Colonic mucosa (tissue), 4 donors: Measurements from ENCODE around the gene ANKRD11. TPM values are rescaled to one million over a fixed set of nuclear protein-coding genes. Genes with fewer than 3 reads are reported as not detected.

Experiments used
- DNase-seq: peaks from one replicate; pipeline ENCODE4 v3.0.0-alpha.2; 2020
- H3K27ac ChIP-seq: fragments of 200-600 bp; one replicate; pipeline ENCODE4 v1.8.0; 2021
- H3K27me3 ChIP-seq: fragments of 200-600 bp; one replicate; pipeline ENCODE4 v1.8.0; 2021
- H3K36me3 ChIP-seq: fragments of 200-600 bp; one replicate; pipeline ENCODE4 v1.8.0; 2021
- H3K4me1 ChIP-seq: fragments of 200-600 bp; one replicate; pipeline ENCODE4 v1.8.0; 2021; ENCODE audit warnings: mild to moderate bottlenecking
- H3K4me3 ChIP-seq: fragments of 200-600 bp; one replicate; pipeline ENCODE4 v1.8.0; 2021
- H3K9ac ChIP-seq, 2 donors: one replicate each; pipeline ENCODE4 v1.7.0; 2013; ENCODE audit warnings: control low read depth in 2 of 2, low read depth in 2 of 2, low read length in 2 of 2
- H3K9me3 ChIP-seq: fragments of 200-600 bp; one replicate; pipeline ENCODE4 v1.8.0; 2021
- intact Hi-C: fragments of 100-400 bp; cut with DNase I; formaldehyde crosslinking; loops from one replicate; pipeline ENCODE4 v1.14.1; 2022
- total RNA-seq, 2 donors: library from RNA; stranded (reverse); fragmentation: NEBNext Ultra II Directional in 1 of 2; extraction: Animal tissue kit (Norgen Biotek cat#: 25700) in 1 of 2; gene quantifications; one replicate each; pipeline ENCODE4 v1.2.1, GENCODE V29; 2021
- TF ChIP-seq, protein P1 (sequence below): fragments of 200-600 bp; IDR thresholded peaks from one replicate; pipeline ENCODE4 v1.8.0; 2022; ENCODE audit warnings: antibody characterized with exemption, mild to moderate bottlenecking
- donor health status: healthy.
- donor health status: DM: no; HTN: no; CAD: no.
- donor health status: DM: no; HTN: no; CAD: no.

The ANKRD11 gene
- total RNA-seq, 2 donors from 2014 or later = 69.4 to 129 TPM

DNA sequence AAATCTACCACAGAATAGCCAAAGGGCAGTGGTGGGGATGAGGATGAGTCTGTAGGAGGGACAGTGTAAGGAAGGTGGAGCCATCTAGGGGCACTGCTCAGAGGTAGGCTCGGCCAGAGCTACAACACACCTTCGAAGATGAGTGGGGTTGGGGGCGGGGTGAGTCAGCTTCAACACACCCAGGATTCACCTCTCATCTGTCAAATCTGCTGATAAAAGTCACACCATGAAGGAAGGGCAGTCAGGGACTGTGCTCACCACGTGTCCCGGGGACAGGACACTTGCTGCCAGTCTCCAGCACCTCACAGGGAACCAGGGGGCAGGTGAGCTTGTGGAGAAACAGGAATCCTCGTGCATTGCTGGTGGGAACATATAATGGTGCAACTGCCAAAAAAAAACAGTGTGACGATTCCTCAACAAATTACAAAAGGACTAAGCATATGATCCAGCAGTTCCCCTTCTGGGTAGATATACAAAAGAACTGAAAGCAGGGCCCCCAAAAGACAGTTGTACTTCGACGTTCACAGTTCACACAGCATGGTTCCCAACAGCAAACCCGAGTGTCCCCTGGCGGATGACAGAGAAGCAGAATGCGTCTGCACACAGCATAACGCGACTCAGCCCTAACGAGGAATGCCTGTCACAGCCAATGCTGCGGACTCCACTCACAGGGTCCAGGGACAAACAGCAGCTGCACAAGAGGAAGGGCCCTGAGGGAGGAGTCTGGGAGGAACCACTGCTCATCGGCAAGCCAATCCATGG is 133.1 kb downstream of the ANKRD11 start:
- Histone ChIP-seq H3K36me3 (no peaks in the 10 kb centered on the region), H3K27ac (no peak overlapping the region), H3K27me3 (no peaks in the 10 kb centered on the region), H3K9me3 (no peaks in the 10 kb centered on the region), H3K4me3 (no peak overlapping the region), H3K9ac (peak overlapping the region in 1 of 2 donors; percentile 14), H3K4me1 (peaks cover 38% of the 10 kb centered on the region)
- TF ChIP-seq, protein P1, sequence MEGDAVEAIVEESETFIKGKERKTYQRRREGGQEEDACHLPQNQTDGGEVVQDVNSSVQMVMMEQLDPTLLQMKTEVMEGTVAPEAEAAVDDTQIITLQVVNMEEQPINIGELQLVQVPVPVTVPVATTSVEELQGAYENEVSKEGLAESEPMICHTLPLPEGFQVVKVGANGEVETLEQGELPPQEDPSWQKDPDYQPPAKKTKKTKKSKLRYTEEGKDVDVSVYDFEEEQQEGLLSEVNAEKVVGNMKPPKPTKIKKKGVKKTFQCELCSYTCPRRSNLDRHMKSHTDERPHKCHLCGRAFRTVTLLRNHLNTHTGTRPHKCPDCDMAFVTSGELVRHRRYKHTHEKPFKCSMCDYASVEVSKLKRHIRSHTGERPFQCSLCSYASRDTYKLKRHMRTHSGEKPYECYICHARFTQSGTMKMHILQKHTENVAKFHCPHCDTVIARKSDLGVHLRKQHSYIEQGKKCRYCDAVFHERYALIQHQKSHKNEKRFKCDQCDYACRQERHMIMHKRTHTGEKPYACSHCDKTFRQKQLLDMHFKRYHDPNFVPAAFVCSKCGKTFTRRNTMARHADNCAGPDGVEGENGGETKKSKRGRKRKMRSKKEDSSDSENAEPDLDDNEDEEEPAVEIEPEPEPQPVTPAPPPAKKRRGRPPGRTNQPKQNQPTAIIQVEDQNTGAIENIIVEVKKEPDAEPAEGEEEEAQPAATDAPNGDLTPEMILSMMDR = no peak
- DNase-seq = no peak
- intact Hi-C loops = no loop called here

DNA sequence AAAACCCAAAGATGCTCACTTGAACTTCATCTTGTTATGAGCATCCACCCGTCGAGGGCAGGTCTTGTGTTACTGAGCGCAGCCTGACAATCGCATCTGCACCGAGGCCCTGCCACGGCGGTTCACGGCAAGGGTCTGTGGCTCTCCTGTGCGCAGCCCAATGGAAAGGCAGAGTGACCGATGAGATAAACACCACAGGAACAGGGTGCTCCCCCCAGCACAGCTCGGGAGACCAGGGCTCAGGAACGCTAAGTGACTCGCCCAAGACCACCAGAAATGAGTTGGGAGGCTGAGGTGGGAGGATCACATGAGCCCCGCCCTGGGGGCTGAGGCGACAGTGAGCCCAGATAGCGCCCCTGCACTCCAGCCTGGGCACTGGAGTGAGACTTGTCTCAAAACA is 134.7 kb downstream of the ANKRD11 start:
- no peaks in the 10 kb centered on the region for H3K9me3 ChIP-seq
- no peak overlapping the region for H3K9ac ChIP-seq
- H3K27ac ChIP-seq = no peak overlapping the region
- H3K4me1 ChIP-seq = peaks cover 35% of the 10 kb centered on the region
- no peaks in the 10 kb centered on the region for H3K27me3 ChIP-seq
- DNase-seq = no peak
- H3K4me3 ChIP-seq = no peak overlapping the region
- H3K36me3 ChIP-seq = no peaks in the 10 kb centered on the region
- intact Hi-C loops = no loop called here
- TF ChIP-seq, protein P1 = no peak

DNA sequence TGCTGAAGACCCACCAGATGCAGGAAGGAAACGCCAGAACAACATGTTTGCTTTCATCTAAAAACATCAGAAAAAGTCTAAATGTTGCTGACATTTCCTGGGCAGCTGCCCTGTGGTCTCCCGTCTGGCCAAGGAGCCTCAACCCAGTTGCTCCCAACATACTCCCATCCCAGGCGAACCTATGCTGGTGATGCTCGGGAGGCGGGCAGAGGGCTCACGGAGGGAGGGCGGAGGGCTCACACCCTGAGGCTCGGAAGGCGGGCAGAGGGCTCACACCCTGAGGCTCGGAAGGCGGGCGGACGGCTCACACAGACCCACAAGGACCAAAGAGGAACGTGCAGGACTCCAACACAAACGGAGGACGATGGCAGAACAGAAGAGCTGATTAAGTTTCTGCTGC is 135.4 kb downstream of the ANKRD11 start:
- TF ChIP-seq, protein P1 = no peak
- DNase-seq = no peak
- intact Hi-C loops = no loop called here
- no peaks in the 10 kb centered on the region for H3K9me3 ChIP-seq
- H3K27me3 ChIP-seq = no peaks in the 10 kb centered on the region
- no peak overlapping the region for H3K27ac ChIP-seq
- no peak overlapping the region for H3K4me3 ChIP-seq
- H3K9ac ChIP-seq = peak overlapping the region in 1 of 2 donors; percentile 54
- H3K4me1 ChIP-seq = peaks cover 35% of the 10 kb centered on the region
- no peaks in the 10 kb centered on the region for H3K36me3 ChIP-seq

DNA sequence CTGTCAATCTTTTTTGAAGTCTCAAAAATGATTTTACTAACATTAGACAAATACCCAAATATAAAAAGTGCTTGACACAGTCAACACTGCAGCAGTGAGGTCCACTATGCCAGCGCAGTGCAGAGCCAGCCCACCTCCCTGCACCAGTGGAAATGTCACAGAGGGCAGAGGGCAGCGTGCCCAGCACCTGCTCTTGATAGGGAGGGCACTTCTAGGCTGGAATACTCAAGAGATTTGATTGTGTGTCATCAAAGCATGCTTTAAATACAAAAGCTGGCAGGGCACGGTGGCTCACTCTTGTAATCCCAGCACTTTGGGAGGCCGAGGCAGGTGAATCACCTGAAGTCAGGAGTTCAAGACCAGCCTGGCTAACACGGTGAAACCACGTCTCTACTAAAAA is 136.0 kb downstream of the ANKRD11 start:
- H3K36me3 ChIP-seq = no peaks in the 10 kb centered on the region
- DNase-seq = no peak
- intact Hi-C loops = no loop called here

DNA sequence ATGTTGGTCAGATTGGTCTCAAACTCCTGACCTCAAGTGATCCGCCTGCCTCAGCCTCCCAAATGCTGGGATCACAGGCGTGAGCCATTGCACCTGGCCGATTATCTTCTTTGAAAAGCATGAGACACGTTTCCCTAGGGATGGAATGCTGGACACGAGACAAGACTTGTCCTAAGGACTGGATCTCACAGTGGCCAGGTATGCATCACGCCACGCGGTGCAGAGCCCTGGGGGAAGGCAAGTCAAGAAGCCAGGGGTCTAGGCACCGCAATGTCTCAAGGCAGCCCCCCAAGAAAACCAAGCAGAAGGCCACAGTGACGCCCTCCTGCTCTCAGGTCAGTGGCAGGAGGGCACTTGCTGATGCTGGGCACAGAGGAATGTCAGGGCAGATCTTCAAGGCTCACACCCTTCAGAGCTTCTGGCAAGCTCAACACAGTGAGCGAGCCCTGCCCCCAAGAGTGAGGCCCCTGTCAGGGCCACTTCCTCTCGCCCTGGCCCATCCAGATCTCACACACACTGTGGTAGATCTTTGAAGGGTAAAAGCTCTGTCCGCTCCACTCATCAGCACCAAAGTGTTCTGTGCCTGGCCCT is 138.2 kb downstream of the ANKRD11 start:
- no peaks in the 10 kb centered on the region for H3K9me3 ChIP-seq
- no peak overlapping the region for H3K9ac ChIP-seq

More for the DNA sequence above, 136.0 kb downstream of the ANKRD11 start:
- Histone ChIP-seq H3K4me1 (peaks cover 35% of the 10 kb centered on the region), H3K9ac (peak overlapping the region in 1 of 2 donors; percentile 54), H3K27me3 (no peaks in the 10 kb centered on the region), H3K27ac (peak overlapping the region; percentile 60), H3K9me3 (no peaks in the 10 kb centered on the region), H3K4me3 (no peak overlapping the region)
- TF ChIP-seq, protein P1 = no peak

More for the DNA sequence above, 138.2 kb downstream of the ANKRD11 start:
- intact Hi-C loops = no loop called here
- Histone ChIP-seq H3K4me3 (no peak overlapping the region), H3K27ac (no peak overlapping the region), H3K4me1 (peaks cover 24% of the 10 kb centered on the region), H3K36me3 (no peaks in the 10 kb centered on the region), H3K27me3 (no peaks in the 10 kb centered on the region)
- no peak for DNase-seq
- TF ChIP-seq, protein P1 = no peak
